Cardiac fibroblast (primary cell): ENCODE measurements around the gene CAMK2D.

Experiments used
- DNase-seq, 2 donors: peaks; one replicate each; pipeline versions ENCODE4 v3.0.0 to v3.0.0-alpha.2; 2010; ENCODE audit warnings: low read depth in 2 of 2
- H3K4me3 ChIP-seq, 2 donors: replicated peaks in 1 of 2; 1 replicate in 1 of 2; 2 replicates in 1 of 2; pipeline ENCODE4 v1.5.1; 2011; ENCODE audit warnings: low read depth in 2 of 2, low read length in 2 of 2, mild to moderate bottlenecking in 2 of 2, moderate library complexity in 1 of 2
- TF ChIP-seq, protein P1 (sequence below): IDR thresholded peaks from one replicate; pipeline ENCODE4 v1.5.1; 2011; ENCODE audit warnings: low read depth, mild to moderate bottlenecking, low read length, inconsistent platforms

The CAMK2D gene

GRCh38 chr4:113511944-113512343 is 249.6 kb downstream of the CAMK2D start:
- TF ChIP-seq, protein P1, sequence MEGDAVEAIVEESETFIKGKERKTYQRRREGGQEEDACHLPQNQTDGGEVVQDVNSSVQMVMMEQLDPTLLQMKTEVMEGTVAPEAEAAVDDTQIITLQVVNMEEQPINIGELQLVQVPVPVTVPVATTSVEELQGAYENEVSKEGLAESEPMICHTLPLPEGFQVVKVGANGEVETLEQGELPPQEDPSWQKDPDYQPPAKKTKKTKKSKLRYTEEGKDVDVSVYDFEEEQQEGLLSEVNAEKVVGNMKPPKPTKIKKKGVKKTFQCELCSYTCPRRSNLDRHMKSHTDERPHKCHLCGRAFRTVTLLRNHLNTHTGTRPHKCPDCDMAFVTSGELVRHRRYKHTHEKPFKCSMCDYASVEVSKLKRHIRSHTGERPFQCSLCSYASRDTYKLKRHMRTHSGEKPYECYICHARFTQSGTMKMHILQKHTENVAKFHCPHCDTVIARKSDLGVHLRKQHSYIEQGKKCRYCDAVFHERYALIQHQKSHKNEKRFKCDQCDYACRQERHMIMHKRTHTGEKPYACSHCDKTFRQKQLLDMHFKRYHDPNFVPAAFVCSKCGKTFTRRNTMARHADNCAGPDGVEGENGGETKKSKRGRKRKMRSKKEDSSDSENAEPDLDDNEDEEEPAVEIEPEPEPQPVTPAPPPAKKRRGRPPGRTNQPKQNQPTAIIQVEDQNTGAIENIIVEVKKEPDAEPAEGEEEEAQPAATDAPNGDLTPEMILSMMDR = no peak
- DNase-seq = no peak
- H3K4me3 ChIP-seq = no peak overlapping the region

GRCh38 chr4:113509851-113510250 is 251.7 kb downstream of the CAMK2D start:
- H3K4me3 ChIP-seq = no peak overlapping the region
- no peak for DNase-seq
- TF ChIP-seq, protein P1 = no peak

- DNase-seq = peak in 1 of 2 donors; percentile 8
- TF ChIP-seq, protein P1 = no peak
- no peak overlapping the region for H3K4me3 ChIP-seq
These were observed 256.5 kb downstream of the CAMK2D start for GRCh38 chr4:113505044-113505443.

- H3K4me3 ChIP-seq = no peak overlapping the region
- DNase-seq = peak in 1 of 2 donors; percentile 9
- TF ChIP-seq, protein P1 = no peak
These were observed 257.1 kb downstream of the CAMK2D start for GRCh38 chr4:113504422-113504821.

GRCh38 chr4:113503691-113504090 is 257.8 kb downstream of the CAMK2D start:
- DNase-seq = peak in 1 of 2 donors; percentile 18
- TF ChIP-seq, protein P1 = no peak

GRCh38 chr4:113502906-113503305 is 258.6 kb downstream of the CAMK2D start:
- no peak overlapping the region for H3K4me3 ChIP-seq
- TF ChIP-seq, protein P1 = no peak
- no peak for DNase-seq

More at GRCh38 chr4:113503691-113504090, 257.8 kb downstream of the CAMK2D start:
- H3K4me3 ChIP-seq = no peak overlapping the region

GRCh38 chr4:113502476-113502875 is 259.1 kb downstream of the CAMK2D start:
- TF ChIP-seq, protein P1 = no peak
- H3K4me3 ChIP-seq = no peak overlapping the region
- peak in 1 of 2 donors; percentile 39 for DNase-seq
